A673 (cell line): ENCODE data around the gene TSPAN3.

Source experiments
- CTCF ChIP-seq: fragments of 300-800, 200-600 bp; sonication (generic); conservative IDR thresholded peaks from 2 replicates; pipeline ENCODE4 v1.5.1; 2017; ENCODE audit warnings: low read depth, mild to moderate bottlenecking, antibody characterized with exemption, low read length, moderate library complexity, mixed read lengths
- EZH2 ChIP-seq: fragments of 200-600 bp; sonication (generic); IDR thresholded peaks from 2 replicates; pipeline ENCODE4 v1.6.1; 2017; ENCODE audit warnings: borderline replicate concordance, low read depth, mild to moderate bottlenecking, mixed read lengths, antibody characterized with exemption, low read length; ENCODE audit not compliant: poor library complexity, severe bottlenecking

GRCh38 chr15:77032647-77033416 lies 38.1 kb downstream of the TSPAN3 start:
- TF ChIP-seq CTCF (no peak), EZH2 (no peak)
